OCI-LY1 (cell line): ENCODE measurements around the gene ZBTB32.

Source experiments
- EZH2 ChIP-seq: fragments of 200-600 bp; sonication (generic), shearing (Covaris generic); IDR thresholded peaks from 2 replicates; pipeline ENCODE4 v1.8.0; 2017; ENCODE audit warnings: borderline replicate concordance, mixed run types, mild to moderate bottlenecking, antibody characterized with exemption, low read length, moderate library complexity, mixed read lengths
- TF ChIP-seq, protein P1 (sequence below): fragments of 200-600 bp; sonication (generic), shearing (Covaris generic); IDR thresholded peaks from 2 replicates; pipeline ENCODE4 v1.5.1; 2017; ENCODE audit warnings: mild to moderate bottlenecking, antibody characterized with exemption, low read length, moderate library complexity, mixed read lengths

DNA sequence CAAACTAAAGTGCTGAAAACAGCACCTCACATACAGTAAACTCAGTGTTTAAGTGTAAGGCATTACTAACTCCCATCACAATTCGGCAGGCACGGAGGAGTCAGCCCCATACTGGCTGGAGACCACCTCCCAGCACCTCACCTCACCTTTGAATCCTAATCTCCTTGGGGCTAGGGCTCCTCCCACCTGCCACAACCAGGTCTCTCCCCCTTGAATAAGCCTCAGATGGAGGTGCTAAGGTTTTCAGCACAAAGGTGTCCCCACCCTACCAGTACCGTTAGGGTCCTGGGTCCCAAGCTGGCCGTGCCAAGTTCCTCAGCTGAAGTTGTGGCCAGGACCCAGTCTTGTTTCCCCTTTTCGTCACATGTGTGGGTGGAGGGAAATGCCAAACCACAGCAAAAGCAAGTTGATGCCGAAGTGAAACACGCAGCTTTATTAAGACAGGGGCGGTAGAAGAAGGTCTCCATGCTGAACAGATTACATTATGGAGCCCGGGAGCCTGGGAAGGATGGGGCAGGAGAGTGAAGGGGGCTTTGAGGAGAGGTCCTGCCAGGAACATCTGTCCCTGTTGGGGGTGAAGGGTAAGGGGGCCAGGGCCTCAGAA is 37.9 kb downstream of the ZBTB32 start, which contains the start of gene IGFLR1:
- TF ChIP-seq, protein P1, sequence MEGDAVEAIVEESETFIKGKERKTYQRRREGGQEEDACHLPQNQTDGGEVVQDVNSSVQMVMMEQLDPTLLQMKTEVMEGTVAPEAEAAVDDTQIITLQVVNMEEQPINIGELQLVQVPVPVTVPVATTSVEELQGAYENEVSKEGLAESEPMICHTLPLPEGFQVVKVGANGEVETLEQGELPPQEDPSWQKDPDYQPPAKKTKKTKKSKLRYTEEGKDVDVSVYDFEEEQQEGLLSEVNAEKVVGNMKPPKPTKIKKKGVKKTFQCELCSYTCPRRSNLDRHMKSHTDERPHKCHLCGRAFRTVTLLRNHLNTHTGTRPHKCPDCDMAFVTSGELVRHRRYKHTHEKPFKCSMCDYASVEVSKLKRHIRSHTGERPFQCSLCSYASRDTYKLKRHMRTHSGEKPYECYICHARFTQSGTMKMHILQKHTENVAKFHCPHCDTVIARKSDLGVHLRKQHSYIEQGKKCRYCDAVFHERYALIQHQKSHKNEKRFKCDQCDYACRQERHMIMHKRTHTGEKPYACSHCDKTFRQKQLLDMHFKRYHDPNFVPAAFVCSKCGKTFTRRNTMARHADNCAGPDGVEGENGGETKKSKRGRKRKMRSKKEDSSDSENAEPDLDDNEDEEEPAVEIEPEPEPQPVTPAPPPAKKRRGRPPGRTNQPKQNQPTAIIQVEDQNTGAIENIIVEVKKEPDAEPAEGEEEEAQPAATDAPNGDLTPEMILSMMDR = no peak
- no peak for TF ChIP-seq EZH2
